Hematopoietic multipotent progenitor cell treated with erythropoietin and hydrocortisone succinate and interleukin-3 and kit ligand, for 17 days (in vitro differentiated cells): ENCODE results near the gene PSAP.

Experiments
- DNase-seq: peaks from one replicate; pipeline ENCODE4 v3.0.0-alpha.2; 2015; ENCODE audit warnings: low spot score

The PSAP gene

GRCh38 chr10:71766717-71767419, 84.2 kb downstream of the PSAP start:
- peak; percentile 93 for DNase-seq
